SJCRH30 (cell line): ENCODE results near the gene ILK. TPM values are rescaled to one million over a fixed set of nuclear protein-coding genes. Genes with fewer than 3 reads are reported as not detected.

Experiments used
- DNase-seq, 2 experiments: peaks; one replicate each; pipeline ENCODE4 v3.0.0-alpha.2; 2015 to 2020
- H3K27ac ChIP-seq: fragments of 250-450 bp; sonication (Bioruptor Pico); 2 replicates; pipeline ENCODE4 v1.5.1; 2020; ENCODE audit warnings: mild to moderate bottlenecking, moderate library complexity
- H3K27me3 ChIP-seq: fragments of 250-450 bp; sonication (Bioruptor Pico); 2 replicates; pipeline ENCODE4 v1.5.1; 2020; ENCODE audit warnings: mild to moderate bottlenecking, moderate library complexity
- H3K36me3 ChIP-seq: fragments of 250-450 bp; sonication (Bioruptor Pico); 2 replicates; pipeline ENCODE4 v1.5.1; 2020; ENCODE audit warnings: mild to moderate bottlenecking, moderate library complexity
- H3K4me1 ChIP-seq: fragments of 250-450 bp; sonication (Bioruptor Pico); 2 replicates; pipeline ENCODE4 v1.5.1; 2020; ENCODE audit warnings: mild to moderate bottlenecking, moderate library complexity
- H3K4me3 ChIP-seq: fragments of 250-450 bp; sonication (Bioruptor Pico); 2 replicates; pipeline ENCODE4 v1.5.1; 2020; ENCODE audit warnings: mild to moderate bottlenecking, moderate library complexity
- H3K9me3 ChIP-seq: fragments of 250-450 bp; sonication (Bioruptor Pico); replicated peaks from 2 replicates; pipeline ENCODE4 v1.5.1; 2020; ENCODE audit warnings: mild to moderate bottlenecking, moderate library complexity
- total RNA-seq: library from RNA; depleted of rRNA; stranded (reverse); fragments of >200 nt; shearing (Covaris generic); gene quantifications from 2 replicates; pipeline ENCODE4 v1.2.3, GENCODE V29; 2014

Gene ILK
- total RNA-seq, 1 experiment from 2014 or later, result 81.4 TPM

GRCh38 chr11:6617315-6617781 is 13.8 kb downstream of the ILK start:
- no peak overlapping the region for H3K27ac ChIP-seq
- no peaks in the 10 kb centered on the region for H3K9me3 ChIP-seq
- DNase-seq, result no peak
- H3K36me3 ChIP-seq, result no peaks in the 10 kb centered on the region
- H3K27me3 ChIP-seq, result no peaks in the 10 kb centered on the region
- H3K4me1 ChIP-seq, result no peaks in the 10 kb centered on the region; the same call in 1 of the 2 replicates
- no peak overlapping the region for H3K4me3 ChIP-seq

- no peaks in the 10 kb centered on the region for H3K9me3 ChIP-seq
- H3K4me1 ChIP-seq, result no peaks in the 10 kb centered on the region; the same call in 1 of the 2 replicates
- H3K36me3 ChIP-seq, result no peaks in the 10 kb centered on the region
- no peaks in the 10 kb centered on the region for H3K27me3 ChIP-seq
- H3K27ac ChIP-seq, result no peak overlapping the region
- DNase-seq, result no peak
- peak overlapping the region; percentile 64 for H3K4me3 ChIP-seq
Observed at GRCh38 chr11:6618117-6619003, 14.8 kb downstream of the ILK start.

GRCh38 chr11:6619004-6619745 is 15.6 kb downstream of the ILK start, which contains the start of gene TPP1:
TSS of gene TPP1 (minus strand) at chr11:6619422. CDS start at chr11:6619400, 22 bp downstream.
- Histone ChIP-seq H3K9me3 (no peaks in the 10 kb centered on the region), H3K27me3 (no peaks in the 10 kb centered on the region), H3K4me1 (no peaks in the 10 kb centered on the region; the same call in 1 of the 2 replicates), H3K4me3 (peak within 1 kb of the TSS; percentile 64), H3K36me3 (no peaks in the 10 kb centered on the region), H3K27ac (no peak within 1 kb of the TSS)
- DNase-seq, result peak; percentile 92 to 95

GRCh38 chr11:6620636-6621035 is 17.1 kb downstream of the ILK start:
- no peaks in the 10 kb centered on the region for H3K27me3 ChIP-seq

GRCh38 chr11:6621711-6622211 is 18.2 kb downstream of the ILK start:
- H3K36me3 ChIP-seq, result no peaks in the 10 kb centered on the region
- no peak overlapping the region for H3K4me3 ChIP-seq
- H3K4me1 ChIP-seq, result no peaks in the 10 kb centered on the region; the same call in 1 of the 2 replicates
- no peak for DNase-seq
- no peaks in the 10 kb centered on the region for H3K9me3 ChIP-seq
- no peaks in the 10 kb centered on the region for H3K27me3 ChIP-seq
- H3K27ac ChIP-seq, result no peak overlapping the region

More at GRCh38 chr11:6620636-6621035, 17.1 kb downstream of the ILK start:
- Histone ChIP-seq H3K9me3 (no peaks in the 10 kb centered on the region), H3K4me1 (no peaks in the 10 kb centered on the region; the same call in 1 of the 2 replicates), H3K4me3 (no peak overlapping the region), H3K27ac (no peak overlapping the region), H3K36me3 (no peaks in the 10 kb centered on the region)
- DNase-seq, result no peak

- no peaks in the 10 kb centered on the region; the same call in 1 of the 2 replicates for H3K4me1 ChIP-seq
- no peaks in the 10 kb centered on the region for H3K9me3 ChIP-seq
- H3K36me3 ChIP-seq, result no peaks in the 10 kb centered on the region
- no peak for DNase-seq
- H3K4me3 ChIP-seq, result no peak overlapping the region
- no peak overlapping the region for H3K27ac ChIP-seq
- H3K27me3 ChIP-seq, result no peaks in the 10 kb centered on the region
Observed at GRCh38 chr11:6622261-6623171, 18.9 kb downstream of the ILK start.

GRCh38 chr11:6623391-6624363 is 20.1 kb downstream of the ILK start:
- Histone ChIP-seq H3K4me1 (no peaks in the 10 kb centered on the region; the same call in 1 of the 2 replicates), H3K36me3 (no peaks in the 10 kb centered on the region), H3K9me3 (no peaks in the 10 kb centered on the region), H3K27ac (no peak overlapping the region), H3K27me3 (no peaks in the 10 kb centered on the region), H3K4me3 (no peak overlapping the region)
- no peak for DNase-seq

- Histone ChIP-seq H3K36me3 (no peaks in the 10 kb centered on the region), H3K27ac (no peak overlapping the region), H3K4me1 (no peaks in the 10 kb centered on the region), H3K27me3 (no peaks in the 10 kb centered on the region), H3K4me3 (no peak overlapping the region), H3K9me3 (no peaks in the 10 kb centered on the region)
- DNase-seq, result no peak
Observed at GRCh38 chr11:6625156-6625831, 21.7 kb downstream of the ILK start.

- no peak overlapping the region for H3K27ac ChIP-seq
- no peak for DNase-seq
- H3K4me3 ChIP-seq, result no peak overlapping the region
- no peaks in the 10 kb centered on the region for H3K4me1 ChIP-seq
- no peaks in the 10 kb centered on the region for H3K9me3 ChIP-seq
- H3K36me3 ChIP-seq, result no peaks in the 10 kb centered on the region
- H3K27me3 ChIP-seq, result no peaks in the 10 kb centered on the region
Observed at GRCh38 chr11:6625832-6626420, 22.4 kb downstream of the ILK start.

- Histone ChIP-seq H3K27me3 (no peaks in the 10 kb centered on the region), H3K4me1 (no peaks in the 10 kb centered on the region), H3K27ac (no peak overlapping the region), H3K9me3 (no peaks in the 10 kb centered on the region), H3K4me3 (no peak overlapping the region), H3K36me3 (no peaks in the 10 kb centered on the region)
- no peak for DNase-seq
Observed at GRCh38 chr11:6626971-6627761, 23.6 kb downstream of the ILK start.

- Histone ChIP-seq H3K36me3 (no peaks in the 10 kb centered on the region), H3K27ac (no peak overlapping the region), H3K27me3 (no peaks in the 10 kb centered on the region), H3K4me1 (no peaks in the 10 kb centered on the region), H3K9me3 (no peaks in the 10 kb centered on the region), H3K4me3 (no peak overlapping the region)
- no peak for DNase-seq
Observed at GRCh38 chr11:6627762-6628241, 24.2 kb downstream of the ILK start.

GRCh38 chr11:6628526-6628925 is 25.0 kb downstream of the ILK start:
- H3K27me3 ChIP-seq, result no peaks in the 10 kb centered on the region
- H3K9me3 ChIP-seq, result no peaks in the 10 kb centered on the region
- no peaks in the 10 kb centered on the region for H3K36me3 ChIP-seq
- DNase-seq, result no peak
- H3K4me1 ChIP-seq, result no peaks in the 10 kb centered on the region
- H3K4me3 ChIP-seq, result no peak overlapping the region
- no peak overlapping the region for H3K27ac ChIP-seq
